HEK293 (cell line): ENCODE results near the gene RBM10.

ENCODE experiments used
- CTCF ChIA-PET: fragments of 350-600 bp; formaldehyde crosslinking; extraction: SDS; loops from one replicate; lab custom pipeline; 2021; ENCODE audit warnings: antibody characterized with exemption; lab: Yijun Ruan, JAX
- POLR2A ChIA-PET: fragments of 300-600 bp; formaldehyde crosslinking; extraction: SDS; loops from one replicate; lab custom pipeline; 2020; ENCODE audit warnings: antibody characterized with exemption, inconsistent platforms; lab: Yijun Ruan, JAX
- H3K27ac ChIP-seq: fragments of 200-500 bp; sonication (Bioruptor generic); 2 replicates; pipeline ENCODE4 v1.5.1; 2014; ENCODE audit warnings: low read depth, low read length, control low read depth, inconsistent platforms; ENCODE audit errors: extremely low read depth
- H3K36me3 ChIP-seq, 2 experiments: fragments of 200-500 bp in 1 of 2; sonication (Bioruptor generic) in 1 of 2; 1 replicate in 1 of 2; 2 replicates in 1 of 2; pipeline ENCODE4 v1.5.1; 2014 to 2017; ENCODE audit warnings: inconsistent platforms in 2 of 2, low read length in 2 of 2; ENCODE audit not compliant: control insufficient read depth in 2 of 2, insufficient read depth in 1 of 2
- H3K4me1 ChIP-seq: fragments of 200-500 bp; sonication (Bioruptor generic); 2 replicates; pipeline ENCODE4 v1.5.1; 2014; ENCODE audit warnings: mild to moderate bottlenecking, low read length, inconsistent platforms; ENCODE audit not compliant: control insufficient read depth, insufficient read depth
- H3K4me3 ChIP-seq: 2 replicates; pipeline ENCODE4 v1.5.1; 2011; ENCODE audit warnings: low read depth, mild to moderate bottlenecking, control low read depth, low read length, moderate library complexity
- H3K9me3 ChIP-seq: fragments of 200-500 bp; sonication (Bioruptor generic); 2 replicates; pipeline ENCODE4 v1.5.1; 2014; ENCODE audit warnings: low read depth, low read length, inconsistent platforms; ENCODE audit not compliant: control insufficient read depth, insufficient read depth
- KLF7 ChIP-seq: fragments of 450-650 bp; formaldehyde crosslinking; IDR thresholded peaks from 2 replicates; pipeline ENCODE4 v1.5.1; 2016; ENCODE audit warnings: missing biosample characterization, missing genetic modification characterization, borderline replicate concordance
- RBAK ChIP-seq: fragments of 450-650 bp; formaldehyde crosslinking; IDR thresholded peaks from 2 replicates; pipeline ENCODE4 v1.5.1; 2016; ENCODE audit warnings: missing biosample characterization, missing genetic modification characterization
- TRIM28 ChIP-seq: IDR thresholded peaks from 2 replicates; pipeline ENCODE4 v1.6.1; 2011; ENCODE audit warnings: low read length, control low read depth, borderline replicate concordance
- ZBTB21 ChIP-seq: fragments of 450-650 bp; formaldehyde crosslinking; IDR thresholded peaks from 2 replicates; pipeline ENCODE4 v1.5.1; 2017; ENCODE audit warnings: missing biosample characterization, missing genetic modification characterization
- ZFP3 ChIP-seq: fragments of 450-650 bp; formaldehyde crosslinking; IDR thresholded peaks from 2 replicates; pipeline ENCODE4 v1.5.1; 2016; ENCODE audit warnings: low read depth, missing biosample characterization, missing genetic modification characterization
- ZFP69B ChIP-seq: fragments of 450-650 bp; formaldehyde crosslinking; IDR thresholded peaks from 2 replicates; pipeline ENCODE4 v1.5.1; 2016; ENCODE audit warnings: missing biosample characterization, missing genetic modification characterization
- ZIC2 ChIP-seq: fragments of 450-650 bp; formaldehyde crosslinking; IDR thresholded peaks from 2 replicates; pipeline ENCODE4 v1.5.1; 2016; ENCODE audit warnings: missing biosample characterization, missing genetic modification characterization
- ZNF132 ChIP-seq: fragments of 450-650 bp; formaldehyde crosslinking; IDR thresholded peaks from 2 replicates; pipeline ENCODE4 v1.5.1; 2017; ENCODE audit warnings: missing biosample characterization, missing genetic modification characterization, borderline replicate concordance
- ZNF19 ChIP-seq: fragments of 450-650 bp; formaldehyde crosslinking; IDR thresholded peaks from 2 replicates; pipeline ENCODE4; 2016; ENCODE audit warnings: missing biosample characterization, missing genetic modification characterization, low read depth
- ZNF266 ChIP-seq: fragments of 450-650 bp; formaldehyde crosslinking; IDR thresholded peaks from 2 replicates; pipeline ENCODE4 v1.5.1; 2016; ENCODE audit warnings: missing biosample characterization, missing genetic modification characterization, low read depth
- ZNF335 ChIP-seq: fragments of 450-650 bp; formaldehyde crosslinking; conservative IDR thresholded peaks from 2 replicates; pipeline ENCODE4 v1.5.1; 2016; ENCODE audit warnings: missing biosample characterization, missing genetic modification characterization
- ZNF529 ChIP-seq: fragments of 450-650 bp; formaldehyde crosslinking; IDR thresholded peaks from 2 replicates; pipeline ENCODE4 v1.5.1; 2017; ENCODE audit warnings: missing genetic modification characterization, missing biosample characterization; ENCODE audit not compliant: insufficient replicate concordance
- ZNF530 ChIP-seq: fragments of 450-650 bp; formaldehyde crosslinking; IDR thresholded peaks from 2 replicates; pipeline ENCODE4 v1.5.1; 2016; ENCODE audit warnings: low read depth, missing biosample characterization, missing genetic modification characterization
- ZNF555 ChIP-seq: fragments of 450-650 bp; formaldehyde crosslinking; conservative IDR thresholded peaks from 2 replicates; pipeline ENCODE4 v1.5.1; 2017; ENCODE audit warnings: missing biosample characterization, mild to moderate bottlenecking, missing genetic modification characterization, inconsistent platforms
- ZNF571 ChIP-seq: fragments of 450-650 bp; formaldehyde crosslinking; IDR thresholded peaks from 2 replicates; pipeline ENCODE4 v1.5.0; 2017; ENCODE audit warnings: missing biosample characterization, missing genetic modification characterization
- ZNF610 ChIP-seq: fragments of 450-650 bp; formaldehyde crosslinking; IDR thresholded peaks from 2 replicates; pipeline ENCODE4 v1.5.1; 2016; ENCODE audit warnings: missing biosample characterization, missing genetic modification characterization, borderline replicate concordance
- ZNF791 ChIP-seq: fragments of 450-650 bp; formaldehyde crosslinking; IDR thresholded peaks from 2 replicates; pipeline ENCODE4 v1.5.1; 2016; ENCODE audit warnings: missing biosample characterization, missing genetic modification characterization
- ZNF792 ChIP-seq: fragments of 450-650 bp; formaldehyde crosslinking; IDR thresholded peaks from 2 replicates; pipeline ENCODE4 v1.5.1; 2016; ENCODE audit warnings: missing biosample characterization, missing genetic modification characterization
- TF ChIP-seq, protein P1 (sequence below): fragments of 450-650 bp; IDR thresholded peaks from 2 replicates; pipeline ENCODE4 v1.5.1; 2018; ENCODE audit warnings: missing biosample characterization, mild to moderate bottlenecking, missing genetic modification characterization
- TF ChIP-seq, protein P2 (sequence below): fragments of 450-650 bp; formaldehyde crosslinking; IDR thresholded peaks from 2 replicates; pipeline ENCODE4 v1.5.1; 2016; ENCODE audit warnings: missing biosample characterization, missing genetic modification characterization
- TF ChIP-seq, protein P3 (sequence below): fragments of 450-650 bp; formaldehyde crosslinking; IDR thresholded peaks from 2 replicates; pipeline ENCODE4 v1.5.1; 2016; ENCODE audit warnings: missing biosample characterization, missing genetic modification characterization
- TF ChIP-seq, protein P4 (sequence below): fragments of 450-650 bp; formaldehyde crosslinking; IDR thresholded peaks from 2 replicates; pipeline ENCODE4 v1.5.1; 2017; ENCODE audit warnings: missing biosample characterization, missing genetic modification characterization
- TF ChIP-seq, protein P5 (sequence below): fragments of 450-650 bp; formaldehyde crosslinking; IDR thresholded peaks from 2 replicates; pipeline ENCODE4 v1.5.1; 2016; ENCODE audit warnings: missing biosample characterization, missing genetic modification characterization

Gene RBM10

DNA sequence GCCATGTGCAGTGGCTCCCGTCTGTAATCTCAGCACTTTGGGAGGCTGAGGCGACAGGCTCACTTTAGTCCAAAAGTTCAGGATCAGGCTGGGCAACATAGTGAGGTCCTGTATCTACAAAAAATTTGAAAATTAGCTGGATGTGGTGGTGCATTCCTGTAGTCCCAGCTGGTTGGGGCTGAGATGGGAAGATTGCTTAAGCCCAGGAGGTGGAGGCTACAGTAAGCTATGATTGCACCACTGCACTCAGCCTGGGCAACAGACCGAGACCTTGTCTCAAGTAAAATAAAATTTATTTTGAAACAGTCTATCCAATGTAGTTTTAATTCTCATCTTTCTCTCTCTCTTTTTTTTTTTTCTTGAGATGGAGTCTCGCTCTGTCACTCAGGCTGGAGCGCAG, 21.1 kb downstream of the RBM10 start (continued):
- TF ChIP-seq ZNF335 (tag by site-specific recombination) (no peak), ZNF555 (no peak), ZNF19 (tag by site-specific recombination) (no peak), ZBTB21 (tag by site-specific recombination) (no peak)
- TF ChIP-seq, protein P1, sequence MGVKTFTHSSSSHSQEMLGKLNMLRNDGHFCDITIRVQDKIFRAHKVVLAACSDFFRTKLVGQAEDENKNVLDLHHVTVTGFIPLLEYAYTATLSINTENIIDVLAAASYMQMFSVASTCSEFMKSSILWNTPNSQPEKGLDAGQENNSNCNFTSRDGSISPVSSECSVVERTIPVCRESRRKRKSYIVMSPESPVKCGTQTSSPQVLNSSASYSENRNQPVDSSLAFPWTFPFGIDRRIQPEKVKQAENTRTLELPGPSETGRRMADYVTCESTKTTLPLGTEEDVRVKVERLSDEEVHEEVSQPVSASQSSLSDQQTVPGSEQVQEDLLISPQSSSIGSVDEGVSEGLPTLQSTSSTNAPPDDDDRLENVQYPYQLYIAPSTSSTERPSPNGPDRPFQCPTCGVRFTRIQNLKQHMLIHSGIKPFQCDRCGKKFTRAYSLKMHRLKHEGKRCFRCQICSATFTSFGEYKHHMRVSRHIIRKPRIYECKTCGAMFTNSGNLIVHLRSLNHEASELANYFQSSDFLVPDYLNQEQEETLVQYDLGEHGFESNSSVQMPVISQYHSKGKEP (tag by site-specific recombination) = no peak

DNA sequence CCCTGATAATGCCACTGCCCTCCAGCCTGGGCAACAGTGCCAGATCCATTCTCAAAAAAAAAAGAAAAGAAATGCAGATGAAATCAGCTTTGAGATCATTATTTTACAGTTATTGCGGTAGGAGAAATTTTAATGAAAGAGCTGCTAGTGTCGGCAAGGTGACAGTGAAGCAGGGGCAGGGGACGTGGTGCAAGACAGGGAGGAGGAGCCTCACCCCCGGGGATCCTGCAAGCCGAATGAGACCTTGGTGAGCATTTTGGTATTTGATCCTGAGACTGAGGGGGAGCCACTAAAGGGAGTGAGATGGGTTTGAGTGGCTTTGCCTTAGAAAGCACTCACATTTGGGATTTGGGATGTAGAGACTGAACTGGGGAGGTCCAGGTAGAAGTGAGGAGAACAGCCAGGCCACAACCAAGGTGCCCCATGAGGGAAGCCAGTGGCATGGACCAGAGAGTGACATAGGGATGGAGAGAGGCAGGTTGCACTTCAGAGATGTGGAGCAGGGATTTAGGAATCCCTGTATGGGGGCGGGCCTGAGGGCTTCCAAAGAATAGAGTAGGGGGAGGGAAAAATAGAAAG, 23.6 kb downstream of the RBM10 start:
- no peaks in the 10 kb centered on the region for H3K4me1 ChIP-seq
- H3K4me3 ChIP-seq = no peak overlapping the region
- ChIA-PET POLR2A (no interaction called here), CTCF (interaction anchor here (0.6 kb wide), 2 partner anchors 10 to 637 kb away, joined by 3 to 4 read pairs; no protein-coding TSS in a partner anchor)
- H3K27ac ChIP-seq = no peak overlapping the region
- H3K36me3 ChIP-seq = peaks cover 6 to 57% of the 10 kb centered on the region in 2 experiments; a peak in 2 of 3 replicates
- H3K9me3 ChIP-seq = no peaks in the 10 kb centered on the region; the same call in 1 of the 2 replicates
- TF ChIP-seq ZNF571 (tag by site-specific recombination) = no peak
- TF ChIP-seq, protein P2, sequence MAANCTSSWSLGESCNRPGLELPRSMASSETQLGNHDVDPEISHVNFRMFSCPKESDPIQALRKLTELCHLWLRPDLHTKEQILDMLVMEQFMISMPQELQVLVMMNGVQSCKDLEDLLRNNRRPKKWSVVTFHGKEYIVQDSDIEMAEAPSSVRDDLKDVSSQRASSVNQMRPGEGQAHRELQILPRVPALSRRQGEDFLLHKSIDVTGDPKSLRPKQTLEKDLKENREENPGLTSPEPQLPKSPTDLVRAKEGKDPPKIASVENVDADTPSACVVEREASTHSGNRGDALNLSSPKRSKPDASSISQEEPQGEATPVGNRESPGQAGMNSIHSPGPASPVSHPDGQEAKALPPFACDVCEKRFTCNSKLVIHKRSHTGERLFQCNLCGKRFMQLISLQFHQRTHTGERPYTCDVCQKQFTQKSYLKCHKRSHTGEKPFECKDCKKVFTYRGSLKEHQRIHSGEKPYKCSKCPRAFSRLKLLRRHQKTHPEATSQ = no peak
- no peak for TF ChIP-seq ZFP69B (tag by site-specific recombination)
- TF ChIP-seq, protein P3, sequence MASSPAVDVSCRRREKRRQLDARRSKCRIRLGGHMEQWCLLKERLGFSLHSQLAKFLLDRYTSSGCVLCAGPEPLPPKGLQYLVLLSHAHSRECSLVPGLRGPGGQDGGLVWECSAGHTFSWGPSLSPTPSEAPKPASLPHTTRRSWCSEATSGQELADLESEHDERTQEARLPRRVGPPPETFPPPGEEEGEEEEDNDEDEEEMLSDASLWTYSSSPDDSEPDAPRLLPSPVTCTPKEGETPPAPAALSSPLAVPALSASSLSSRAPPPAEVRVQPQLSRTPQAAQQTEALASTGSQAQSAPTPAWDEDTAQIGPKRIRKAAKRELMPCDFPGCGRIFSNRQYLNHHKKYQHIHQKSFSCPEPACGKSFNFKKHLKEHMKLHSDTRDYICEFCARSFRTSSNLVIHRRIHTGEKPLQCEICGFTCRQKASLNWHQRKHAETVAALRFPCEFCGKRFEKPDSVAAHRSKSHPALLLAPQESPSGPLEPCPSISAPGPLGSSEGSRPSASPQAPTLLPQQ (tag by site-specific recombination) = no peak
- no peak for TF ChIP-seq ZNF791 (tag by site-specific recombination)
- TF ChIP-seq, protein P4, sequence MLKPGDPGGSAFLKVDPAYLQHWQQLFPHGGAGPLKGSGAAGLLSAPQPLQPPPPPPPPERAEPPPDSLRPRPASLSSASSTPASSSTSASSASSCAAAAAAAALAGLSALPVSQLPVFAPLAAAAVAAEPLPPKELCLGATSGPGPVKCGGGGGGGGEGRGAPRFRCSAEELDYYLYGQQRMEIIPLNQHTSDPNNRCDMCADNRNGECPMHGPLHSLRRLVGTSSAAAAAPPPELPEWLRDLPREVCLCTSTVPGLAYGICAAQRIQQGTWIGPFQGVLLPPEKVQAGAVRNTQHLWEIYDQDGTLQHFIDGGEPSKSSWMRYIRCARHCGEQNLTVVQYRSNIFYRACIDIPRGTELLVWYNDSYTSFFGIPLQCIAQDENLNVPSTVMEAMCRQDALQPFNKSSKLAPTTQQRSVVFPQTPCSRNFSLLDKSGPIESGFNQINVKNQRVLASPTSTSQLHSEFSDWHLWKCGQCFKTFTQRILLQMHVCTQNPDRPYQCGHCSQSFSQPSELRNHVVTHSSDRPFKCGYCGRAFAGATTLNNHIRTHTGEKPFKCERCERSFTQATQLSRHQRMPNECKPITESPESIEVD (tag by site-specific recombination) = no peak
- TF ChIP-seq ZNF792 (tag by site-specific recombination) = no peak
- TF ChIP-seq ZNF529 (tag by site-specific recombination) = no peak

DNA sequence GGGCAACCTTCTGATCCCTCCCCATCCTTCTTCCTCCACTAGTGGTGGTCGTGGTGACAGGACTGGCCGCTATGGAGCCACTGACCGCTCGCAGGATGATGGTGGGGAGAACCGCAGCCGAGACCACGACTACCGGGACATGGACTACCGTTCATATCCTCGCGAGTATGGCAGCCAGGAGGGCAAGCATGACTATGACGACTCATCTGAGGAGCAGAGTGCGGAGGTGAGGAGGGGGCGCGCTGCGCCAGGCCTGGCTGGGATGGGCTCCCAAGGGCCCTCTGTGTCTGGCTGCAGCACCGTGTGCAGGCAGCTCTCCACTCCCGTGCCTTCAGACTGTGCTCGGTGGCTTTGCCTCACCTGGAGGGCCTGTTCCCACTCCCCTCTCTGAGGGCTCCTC, 24.3 kb downstream of the RBM10 start:
- ChIA-PET CTCF (interaction anchor here (0.6 kb wide), 1 partner anchor 174 kb away, joined by 4 read pairs; no protein-coding TSS in a partner anchor), POLR2A (no interaction called here)
- no peaks in the 10 kb centered on the region; the same call in 1 of the 2 replicates for H3K9me3 ChIP-seq
- H3K36me3 ChIP-seq = peaks cover 4 to 63% of the 10 kb centered on the region in 2 experiments; a peak in 2 of 3 replicates
- H3K27ac ChIP-seq = no peak overlapping the region
- no peak overlapping the region for H3K4me3 ChIP-seq
- H3K4me1 ChIP-seq = no peaks in the 10 kb centered on the region
- TF ChIP-seq ZFP3 = no peak
- no peak for TF ChIP-seq RBAK (tag by site-specific recombination)
- no peak for TF ChIP-seq KLF7
- no peak for TF ChIP-seq ZNF529 (tag by site-specific recombination)
- no peak for TF ChIP-seq ZNF530
- no peak for TF ChIP-seq ZIC2 (tag by site-specific recombination)
- TF ChIP-seq, protein P1 (tag by site-specific recombination) = no peak
- TF ChIP-seq TRIM28 = no peak
- no peak for TF ChIP-seq ZNF610 (tag by site-specific recombination)
- TF ChIP-seq ZNF132 (tag by site-specific recombination) = no peak
- TF ChIP-seq ZNF266 = no peak
- TF ChIP-seq, protein P5, sequence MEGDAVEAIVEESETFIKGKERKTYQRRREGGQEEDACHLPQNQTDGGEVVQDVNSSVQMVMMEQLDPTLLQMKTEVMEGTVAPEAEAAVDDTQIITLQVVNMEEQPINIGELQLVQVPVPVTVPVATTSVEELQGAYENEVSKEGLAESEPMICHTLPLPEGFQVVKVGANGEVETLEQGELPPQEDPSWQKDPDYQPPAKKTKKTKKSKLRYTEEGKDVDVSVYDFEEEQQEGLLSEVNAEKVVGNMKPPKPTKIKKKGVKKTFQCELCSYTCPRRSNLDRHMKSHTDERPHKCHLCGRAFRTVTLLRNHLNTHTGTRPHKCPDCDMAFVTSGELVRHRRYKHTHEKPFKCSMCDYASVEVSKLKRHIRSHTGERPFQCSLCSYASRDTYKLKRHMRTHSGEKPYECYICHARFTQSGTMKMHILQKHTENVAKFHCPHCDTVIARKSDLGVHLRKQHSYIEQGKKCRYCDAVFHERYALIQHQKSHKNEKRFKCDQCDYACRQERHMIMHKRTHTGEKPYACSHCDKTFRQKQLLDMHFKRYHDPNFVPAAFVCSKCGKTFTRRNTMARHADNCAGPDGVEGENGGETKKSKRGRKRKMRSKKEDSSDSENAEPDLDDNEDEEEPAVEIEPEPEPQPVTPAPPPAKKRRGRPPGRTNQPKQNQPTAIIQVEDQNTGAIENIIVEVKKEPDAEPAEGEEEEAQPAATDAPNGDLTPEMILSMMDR (tag by site-specific recombination) = no peak
